ENCODE results near the gene ZNF488.

ZNF488 gene

GRCh38 chr10:47326927-47327330 is 57.2 kb downstream of the ZNF488 start:
- DNase-seq = no peak

- DNase-seq = no peak
Observed at GRCh38 chr10:47326306-47326926, 57.7 kb downstream of the ZNF488 start.

- DNase-seq = no peak
Observed at GRCh38 chr10:47325303-47326291, 58.5 kb downstream of the ZNF488 start.

- no peak for DNase-seq
Observed at GRCh38 chr10:47323636-47324296, 60.3 kb downstream of the ZNF488 start.

DNA sequence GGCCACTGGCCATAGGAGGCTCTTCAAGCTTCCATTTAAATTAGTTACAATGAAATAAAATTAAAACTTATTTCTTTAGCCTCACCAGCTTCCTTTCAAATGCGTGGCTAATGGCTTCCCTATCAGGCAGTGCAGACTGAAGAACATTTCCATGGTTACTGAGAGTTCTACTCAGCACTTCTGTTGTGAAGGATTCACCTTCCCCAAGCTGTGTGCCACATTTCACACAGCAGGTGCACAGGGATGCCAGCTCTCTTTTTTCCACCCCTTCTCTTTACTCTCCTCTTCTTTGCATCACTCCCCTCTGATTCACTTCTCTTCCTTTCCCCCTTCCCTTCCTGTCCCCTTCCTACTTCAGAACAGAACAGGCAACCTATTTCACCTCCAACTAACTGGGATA is 61.0 kb downstream of the ZNF488 start:
- no peak for DNase-seq

DNA sequence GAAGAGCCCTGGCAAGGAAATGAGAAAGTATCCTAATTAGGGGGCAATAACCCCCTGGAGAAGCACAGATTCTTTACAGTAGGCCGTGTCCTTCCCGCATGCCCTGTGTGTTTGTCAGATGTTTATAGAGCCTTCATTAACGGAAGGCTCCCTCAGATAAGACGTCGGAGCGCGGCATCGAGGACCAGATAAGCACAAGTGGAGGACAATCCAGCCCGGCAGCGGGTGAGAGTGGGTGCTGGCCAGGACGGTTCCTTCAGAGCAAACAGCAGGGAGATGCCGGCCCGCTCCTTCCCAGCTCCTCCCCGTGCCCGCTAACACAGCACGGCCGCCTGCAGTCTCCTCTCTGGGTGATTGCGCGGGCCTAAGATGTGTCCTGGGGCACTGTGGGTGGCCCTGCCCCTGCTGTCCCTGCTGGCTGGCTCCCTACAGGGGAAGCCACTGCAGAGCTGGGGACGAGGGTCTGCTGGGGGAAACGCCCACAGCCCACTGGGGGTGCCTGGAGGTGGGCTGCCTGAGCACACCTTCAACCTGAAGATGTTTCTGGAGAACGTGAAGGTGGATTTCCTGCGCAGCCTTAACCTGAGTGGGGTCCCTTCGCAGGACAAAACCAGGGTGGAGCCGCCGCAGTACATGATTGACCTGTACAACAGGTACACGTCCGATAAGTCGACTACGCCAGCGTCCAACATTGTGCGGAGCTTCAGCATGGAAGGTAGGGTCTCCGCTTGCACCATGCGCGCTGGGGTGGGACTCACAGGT is 61.6 kb downstream of the ZNF488 start, which contains the start of gene GDF2:
Gene GDF2 (plus strand): TSS at position 155 of the 762 bp plus-strand sequence. CDS start 215 bp downstream, at position 370.
- DNase-seq = no peak

DNA sequence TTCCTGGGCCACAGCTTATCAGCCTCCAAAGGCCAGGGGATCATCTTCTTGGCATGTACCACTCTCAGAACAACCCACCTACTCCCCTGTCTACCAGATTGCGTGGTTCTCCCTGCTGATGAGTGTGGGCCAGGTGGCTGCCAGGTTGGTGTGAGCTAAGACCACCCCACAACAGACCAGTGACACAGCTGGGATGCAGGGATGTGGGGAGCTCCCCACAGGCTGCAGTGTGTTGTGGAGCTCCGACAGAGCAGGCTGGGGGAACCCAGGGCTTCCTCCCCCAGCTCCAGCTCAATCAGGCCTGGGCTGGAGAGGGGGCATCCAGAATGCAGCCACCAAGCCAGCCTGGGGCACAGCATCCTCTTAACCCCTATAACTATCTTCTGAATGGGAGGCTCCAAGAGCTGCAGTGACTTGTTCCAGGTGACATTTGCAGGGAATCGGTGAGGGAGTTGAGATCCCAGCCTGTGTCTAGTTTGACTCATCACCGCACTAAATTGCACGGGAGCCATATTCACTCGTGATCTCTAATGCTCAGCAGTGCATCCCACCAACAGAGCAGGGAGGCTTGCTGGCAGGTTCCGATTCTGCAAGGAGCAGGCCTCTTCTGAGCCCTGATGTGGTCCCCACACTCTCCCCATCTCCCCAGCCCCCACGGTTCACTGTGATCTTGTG is 62.4 kb downstream of the ZNF488 start:
- DNase-seq = no peak

- no peak for DNase-seq
Observed at GRCh38 chr10:47320812-47321211, 63.3 kb downstream of the ZNF488 start.

GRCh38 chr10:47319784-47320183 is 64.3 kb downstream of the ZNF488 start:
- DNase-seq = no peak

DNA sequence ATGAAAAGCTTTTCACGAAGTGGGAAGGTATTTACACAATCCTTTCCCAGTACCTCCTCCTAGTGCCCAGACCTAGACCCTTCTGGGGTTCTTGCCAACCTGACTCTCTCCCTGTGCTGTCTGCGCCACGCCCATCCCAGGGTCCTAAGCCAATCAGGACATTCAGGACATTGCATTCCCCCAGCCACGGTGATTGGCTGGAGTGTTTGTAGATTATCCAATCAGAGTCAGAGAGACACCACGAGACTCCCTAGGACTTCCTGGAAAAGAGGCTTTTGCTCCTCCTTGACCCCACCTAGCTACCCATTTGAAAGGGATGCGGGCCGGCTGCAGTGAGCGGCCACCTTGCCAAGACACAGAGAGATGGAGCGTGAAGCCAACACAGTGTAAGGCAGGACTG is 65.4 kb downstream of the ZNF488 start:
- DNase-seq = no peak

DNA sequence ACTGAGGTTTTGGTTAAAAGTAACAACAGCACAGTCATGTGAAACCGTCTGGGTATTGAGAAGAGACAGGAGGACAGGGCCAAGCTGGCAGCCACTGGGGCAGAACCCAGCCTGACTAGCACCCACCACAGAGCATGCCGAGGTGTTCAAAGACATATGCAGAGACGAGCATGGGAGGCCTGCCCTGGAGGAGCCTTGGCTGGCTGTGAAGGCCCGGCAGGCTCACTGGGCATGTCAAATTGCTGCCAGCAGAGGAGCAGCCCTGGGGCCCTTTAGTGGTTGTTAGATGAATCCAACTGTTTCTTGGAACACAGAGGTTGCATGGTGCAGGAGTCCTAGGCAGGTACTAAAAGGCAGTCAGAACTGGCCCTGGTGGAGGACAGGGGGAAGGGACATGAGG is 66.8 kb downstream of the ZNF488 start:
- no peak for DNase-seq

DNA sequence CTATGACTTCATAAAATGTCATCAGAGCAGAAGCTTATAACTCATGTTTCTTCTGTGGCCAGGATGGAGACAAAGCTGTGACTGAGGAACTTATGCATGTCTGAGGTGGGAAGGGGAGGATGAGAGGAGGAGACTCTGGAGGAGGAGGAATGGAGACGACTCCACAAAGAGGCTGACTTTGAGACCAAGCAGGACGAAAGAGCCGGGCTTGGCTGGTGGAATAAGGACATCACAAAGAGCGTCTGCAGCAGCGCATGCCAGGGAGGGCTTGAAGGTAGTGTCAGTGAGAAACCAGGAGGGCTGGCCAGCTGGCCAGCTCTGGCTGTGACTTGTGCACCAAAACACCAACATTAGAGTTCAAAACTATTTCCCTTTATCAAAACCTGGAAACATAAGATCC is 68.0 kb downstream of the ZNF488 start:
- DNase-seq = no peak
